IMR-90 (cell line): ENCODE measurements around the gene SLITRK5. TPM values are rescaled to one million over a fixed set of nuclear protein-coding genes. Genes with fewer than 3 reads are reported as not detected.

Experiments used
- ATAC-seq: fragments of 200-7000 bp; cut with Tn5 transposase; 2 replicates; pipeline ENCODE4 v1.9.1; 2020; ENCODE audit warnings: low read depth, mild to moderate bottlenecking, moderate library complexity
- BruUV-seq: library from RNA; stranded (reverse); fragments of 400-500 nt; replicated peaks from 2 replicates; lab custom pipeline; 2021; lab: Mats Ljungman, UMichigan
- CTCF ChIA-PET: fragments of 300-600 bp; formaldehyde crosslinking; extraction: SDS; loops from one replicate; lab custom pipeline; 2021; ENCODE audit warnings: antibody characterized with exemption; lab: Yijun Ruan, JAX
- POLR2A ChIA-PET: fragments of 300-600 bp; sonication (Branson Sonifier 250); formaldehyde crosslinking; loops from one replicate; lab custom pipeline; 2022; ENCODE audit warnings: antibody characterized with exemption; ENCODE audit not compliant: unreplicated experiment; lab: Charles Lee
- DNase-seq: peaks from one replicate; pipeline ENCODE4 v3.0.0; 2013
- H2AFZ ChIP-seq: replicated peaks from 2 replicates; pipeline ENCODE3; 2013; ENCODE audit warnings: low read length, mild to moderate bottlenecking; ENCODE audit not compliant: poor library complexity
- H2AK5ac ChIP-seq: 2 replicates; pipeline ENCODE4 v1.6.1; 2013; ENCODE audit warnings: low read depth, low read length, inconsistent platforms
- H2AK9ac ChIP-seq: replicated peaks from 2 replicates; pipeline ENCODE3; 2013; ENCODE audit warnings: mild to moderate bottlenecking, low read depth, low read length, moderate library complexity; ENCODE audit not compliant: poor library complexity
- H2BK120ac ChIP-seq: 2 replicates; pipeline ENCODE4 v1.6.1; 2013; ENCODE audit warnings: low read depth, low read length, inconsistent platforms
- H2BK15ac ChIP-seq: 3 replicates; pipeline ENCODE4 v1.6.1; 2013; ENCODE audit warnings: low read depth, low read length, inconsistent platforms
- H2BK20ac ChIP-seq: 2 replicates; pipeline ENCODE4 v1.6.1; 2013; ENCODE audit warnings: low read depth, mild to moderate bottlenecking, inconsistent platforms, low read length, moderate library complexity
- H2BK5ac ChIP-seq: 2 replicates; pipeline ENCODE4 v1.6.1; 2013; ENCODE audit warnings: mild to moderate bottlenecking, low read depth, low read length, inconsistent platforms; ENCODE audit not compliant: poor library complexity, severe bottlenecking
- H3K14ac ChIP-seq: replicated peaks from 2 replicates; pipeline ENCODE4 v1.6.1; 2013; ENCODE audit warnings: low read depth, low read length, inconsistent platforms
- H3K18ac ChIP-seq: 2 replicates; pipeline ENCODE4 v1.6.1; 2013; ENCODE audit warnings: low read depth, low read length, control low read depth
- H3K23ac ChIP-seq: 2 replicates; pipeline ENCODE4 v1.6.1; 2013; ENCODE audit warnings: low read depth, low read length, inconsistent platforms
- H3K27ac ChIP-seq: 2 replicates; pipeline ENCODE4 v1.5.1; 2013; ENCODE audit warnings: mild to moderate bottlenecking, control low read depth, low read length; ENCODE audit not compliant: insufficient read depth
- H3K27me3 ChIP-seq: 2 replicates; pipeline ENCODE4 v1.6.1; 2013; ENCODE audit warnings: low read length; ENCODE audit not compliant: control insufficient read depth, insufficient read depth
- H3K36me3 ChIP-seq: 2 replicates; pipeline ENCODE4 v1.6.1; 2013; ENCODE audit warnings: low read length, mixed read lengths; ENCODE audit not compliant: control insufficient read depth, insufficient read depth
- H3K4ac ChIP-seq: 2 replicates; pipeline ENCODE4 v1.6.1; 2013; ENCODE audit warnings: low read depth, low read length, inconsistent platforms
- H3K4me1 ChIP-seq: 2 replicates; pipeline ENCODE4 v1.6.1; 2013; ENCODE audit warnings: low read length, mixed read lengths; ENCODE audit not compliant: control insufficient read depth, insufficient read depth
- H3K4me2 ChIP-seq: 2 replicates; pipeline ENCODE4 v1.6.1; 2013; ENCODE audit warnings: low read depth, mild to moderate bottlenecking, control low read depth, low read length, moderate library complexity
- H3K4me3 ChIP-seq: 2 replicates; pipeline ENCODE4 v1.5.1; 2013; ENCODE audit warnings: low read depth, mild to moderate bottlenecking, control low read depth, low read length, moderate library complexity; ENCODE audit not compliant: insufficient read depth
- H3K56ac ChIP-seq: 2 replicates; pipeline ENCODE4 v1.6.1; 2013; ENCODE audit warnings: low read length, inconsistent platforms; ENCODE audit not compliant: insufficient read depth; ENCODE audit errors: extremely low read depth
- H3K79me1 ChIP-seq, 2 experiments: 2 replicates each; pipeline ENCODE4 v1.6.1; 2013; ENCODE audit warnings: low read length in 2 of 2, inconsistent platforms in 1 of 2, low read depth in 1 of 2
- H3K9ac ChIP-seq: 2 replicates; pipeline ENCODE4 v1.6.1; 2013; ENCODE audit warnings: low read depth, low read length, control low read depth
- H3K9me1 ChIP-seq: 2 replicates; pipeline ENCODE4 v1.6.1; 2013; ENCODE audit warnings: low read length, inconsistent platforms; ENCODE audit not compliant: insufficient read depth
- H3K9me3 ChIP-seq: 2 replicates; pipeline ENCODE4 v1.6.1; 2013; ENCODE audit warnings: low read length; ENCODE audit not compliant: control insufficient read depth, insufficient read depth
- H4K20me1 ChIP-seq: 2 replicates; pipeline ENCODE4 v1.6.1; 2013; ENCODE audit warnings: low read length, inconsistent platforms; ENCODE audit not compliant: insufficient read depth
- H4K5ac ChIP-seq: 2 replicates; pipeline ENCODE4 v1.6.1; 2013; ENCODE audit warnings: mild to moderate bottlenecking, low read depth, low read length, control low read depth
- H4K8ac ChIP-seq, 2 experiments: 2 replicates each; pipeline ENCODE4 v1.6.1; 2013; ENCODE audit warnings: low read depth in 2 of 2, low read length in 2 of 2, control low read depth in 1 of 2, inconsistent platforms in 1 of 2
- H4K91ac ChIP-seq: 2 replicates; pipeline ENCODE4 v1.6.1; 2013; ENCODE audit warnings: low read depth, low read length, inconsistent platforms; ENCODE audit not compliant: insufficient read depth
- BHLHE40 ChIP-seq: fragments of 150-350 bp; IDR thresholded peaks from 2 replicates; pipeline ENCODE4 v1.6.1; 2016; ENCODE audit warnings: mild to moderate bottlenecking, low read depth, low read length
- FOS ChIP-seq: fragments of 150-350 bp; IDR thresholded peaks from 2 replicates; pipeline ENCODE4 v1.6.1; 2016; ENCODE audit warnings: low read depth, low read length
- MAZ ChIP-seq: IDR thresholded peaks from 2 replicates; pipeline ENCODE4 v1.6.1; 2012; ENCODE audit warnings: low read depth, mild to moderate bottlenecking, low read length, improper control_type of control experiment, moderate library complexity, borderline replicate concordance
- POLR2A ChIP-seq: IDR thresholded peaks from 2 replicates; pipeline ENCODE4 v1.6.1; 2012; ENCODE audit warnings: mild to moderate bottlenecking, low read depth, low read length
- RCOR1 ChIP-seq: IDR thresholded peaks from 2 replicates; pipeline ENCODE4 v1.6.1; 2012; ENCODE audit warnings: mild to moderate bottlenecking, low read length, improper control_type of control experiment; ENCODE audit not compliant: insufficient replicate concordance
- WGBS, 2 experiments: methylation state at CpG; one replicate each; pipeline versions ENCODE4 v1.1.5 to v1.1.7; 2013; ENCODE audit warnings: missing lambda C conversion rate in 2 of 2; ENCODE audit not compliant: insufficient read length in 1 of 2; ENCODE audit errors: extremely low coverage in 2 of 2; 5-methylcytosine and 5-hydroxymethylcytosine counted together
- dilution Hi-C: fragments of 300-500 bp; cut with HindIII; formaldehyde crosslinking; loops from one replicate; pipeline ENCODE4 v1.14.3; 2018; ENCODE audit warnings: low sequenced_read_pairs; ENCODE audit not compliant: unreplicated experiment
- in situ Hi-C: fragments of 300-500 bp; cut with MboI; formaldehyde crosslinking; loops from 3 replicates; pipeline ENCODE4 v1.14.3; 2019; ENCODE audit warnings: low sequenced_read_pairs, inconsistent platforms, mixed read lengths
- intact Hi-C: fragments of 100-400 bp; cut with micrococcal nuclease; formaldehyde crosslinking; loops from 2 replicates; pipeline ENCODE4 v1.10.0; 2022
- polyA plus RNA-seq, 3 experiments: library from polyadenylated mRNA; depleted of rRNA; stranded (reverse); fragments of >200 nt; gene quantifications; 2 replicates each; pipeline ENCODE4 v1.2.3, GENCODE V29; 2012; ENCODE audit warnings: low replicate concordance in 1 of 3
- total RNA-seq: library from RNA; depleted of rRNA; stranded (reverse); fragments of >200 nt; gene quantifications from 2 replicates; pipeline ENCODE4 v1.2.3, GENCODE V29; 2012
- TF ChIP-seq, protein P1 (sequence below): conservative IDR thresholded peaks from 2 replicates; pipeline ENCODE4 v1.5.1; 2012; ENCODE audit warnings: mild to moderate bottlenecking, low read depth, low read length, improper control_type of control experiment
- TF ChIP-seq, protein P2 (sequence below): fragments of 150-350 bp; IDR thresholded peaks from 2 replicates; pipeline ENCODE4 v1.6.1; 2017; ENCODE audit warnings: mild to moderate bottlenecking, antibody characterized with exemption, low read length, low read depth

Gene SLITRK5
- total and polyA plus RNA-seq, 2 of the 4 experiments (the other 2 are of a cell fraction): under 0.01 to 0.03 TPM

- CTCF ChIA-PET: interaction anchor here (0.6 kb wide), 1 partner anchor 254 kb away, joined by 3 read pairs; no protein-coding TSS in a partner anchor
- H2AFZ ChIP-seq: peak overlapping the region; percentile 88
These were observed 808 bp downstream of the SLITRK5 start for GRCh38 chr13:87671753-87672605.

More at GRCh38 chr13:87671753-87672605, 808 bp downstream of the SLITRK5 start:
- no peak overlapping the region for H2BK20ac ChIP-seq
- DNase-seq: no peak
- peaks cover 25% of the 10 kb centered on the region for H3K27me3 ChIP-seq
- H3K27ac ChIP-seq: no peak overlapping the region
- H4K5ac ChIP-seq: no peak overlapping the region
- peak; percentile 5; the same call in 1 of the 2 replicates for ATAC-seq
- H3K79me1 ChIP-seq: no peaks in the 10 kb centered on the region
- no peaks in the 10 kb centered on the region for H3K9me1 ChIP-seq
- no peak overlapping the region for H3K18ac ChIP-seq
- intact Hi-C loops: loop anchor here (1.0 to 10.0 kb wide), 2 partner anchors 397 to 802 kb away; no protein-coding TSS in a partner anchor
- TF ChIP-seq FOS (no peak), POLR2A (no peak), MAZ (no peak), BHLHE40 (no peak), RCOR1 (no peak)
- TF ChIP-seq, protein P1, sequence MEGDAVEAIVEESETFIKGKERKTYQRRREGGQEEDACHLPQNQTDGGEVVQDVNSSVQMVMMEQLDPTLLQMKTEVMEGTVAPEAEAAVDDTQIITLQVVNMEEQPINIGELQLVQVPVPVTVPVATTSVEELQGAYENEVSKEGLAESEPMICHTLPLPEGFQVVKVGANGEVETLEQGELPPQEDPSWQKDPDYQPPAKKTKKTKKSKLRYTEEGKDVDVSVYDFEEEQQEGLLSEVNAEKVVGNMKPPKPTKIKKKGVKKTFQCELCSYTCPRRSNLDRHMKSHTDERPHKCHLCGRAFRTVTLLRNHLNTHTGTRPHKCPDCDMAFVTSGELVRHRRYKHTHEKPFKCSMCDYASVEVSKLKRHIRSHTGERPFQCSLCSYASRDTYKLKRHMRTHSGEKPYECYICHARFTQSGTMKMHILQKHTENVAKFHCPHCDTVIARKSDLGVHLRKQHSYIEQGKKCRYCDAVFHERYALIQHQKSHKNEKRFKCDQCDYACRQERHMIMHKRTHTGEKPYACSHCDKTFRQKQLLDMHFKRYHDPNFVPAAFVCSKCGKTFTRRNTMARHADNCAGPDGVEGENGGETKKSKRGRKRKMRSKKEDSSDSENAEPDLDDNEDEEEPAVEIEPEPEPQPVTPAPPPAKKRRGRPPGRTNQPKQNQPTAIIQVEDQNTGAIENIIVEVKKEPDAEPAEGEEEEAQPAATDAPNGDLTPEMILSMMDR: no peak
- TF ChIP-seq, protein P2, sequence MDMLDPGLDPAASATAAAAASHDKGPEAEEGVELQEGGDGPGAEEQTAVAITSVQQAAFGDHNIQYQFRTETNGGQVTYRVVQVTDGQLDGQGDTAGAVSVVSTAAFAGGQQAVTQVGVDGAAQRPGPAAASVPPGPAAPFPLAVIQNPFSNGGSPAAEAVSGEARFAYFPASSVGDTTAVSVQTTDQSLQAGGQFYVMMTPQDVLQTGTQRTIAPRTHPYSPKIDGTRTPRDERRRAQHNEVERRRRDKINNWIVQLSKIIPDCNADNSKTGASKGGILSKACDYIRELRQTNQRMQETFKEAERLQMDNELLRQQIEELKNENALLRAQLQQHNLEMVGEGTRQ: no peak
- in situ Hi-C loops: no loop called here
- no peak overlapping the region for H2BK120ac ChIP-seq
- BruUV-seq: no TSS peak
- H2BK5ac ChIP-seq: no peak overlapping the region
- H2AK9ac ChIP-seq: no peak overlapping the region
- no peaks in the 10 kb centered on the region for H3K9me3 ChIP-seq
- H3K23ac ChIP-seq: no peak overlapping the region
- no peak overlapping the region for H3K14ac ChIP-seq
- H3K4ac ChIP-seq: no peak overlapping the region
- H3K4me3 ChIP-seq: peak overlapping the region; percentile 13; the same call in 1 of the 2 replicates
- dilution Hi-C loops: no loop called here
- H4K20me1 ChIP-seq: no peaks in the 10 kb centered on the region
- no peak overlapping the region for H4K91ac ChIP-seq
- peak overlapping the region; percentile 87 for H3K4me2 ChIP-seq
- 0% methylated on average over 1 of the region's 89 CpGs; no CpG with 5 or more reads in 1 of the 2 experiments for WGBS, 2 experiments
- H3K4me1 ChIP-seq: no peaks in the 10 kb centered on the region
- POLR2A ChIA-PET: no interaction called here
- H2BK15ac ChIP-seq: no peak overlapping the region
- no peaks in the 10 kb centered on the region for H3K36me3 ChIP-seq
- H2AK5ac ChIP-seq: no peak overlapping the region
- H4K8ac ChIP-seq: no peak overlapping the region
- no peak overlapping the region for H3K9ac ChIP-seq
- H3K56ac ChIP-seq: no peak overlapping the region
